GM20431 (cell line): Measurements from ENCODE around the gene MPG.
"Not testable (repeated sequence)": the region's sequence is repeated elsewhere in the genome, so short reads cannot be mapped to it uniquely, and the experiment has no call there.

Experiments
- in situ Hi-C: fragments of 300-500 bp; cut with MseI, MboI; formaldehyde crosslinking; loops from one replicate; pipeline ENCODE4 v1.15.0; 2020; ENCODE audit warnings: low sequenced_read_pairs; ENCODE audit not compliant: unreplicated experiment

Gene MPG, protein sequence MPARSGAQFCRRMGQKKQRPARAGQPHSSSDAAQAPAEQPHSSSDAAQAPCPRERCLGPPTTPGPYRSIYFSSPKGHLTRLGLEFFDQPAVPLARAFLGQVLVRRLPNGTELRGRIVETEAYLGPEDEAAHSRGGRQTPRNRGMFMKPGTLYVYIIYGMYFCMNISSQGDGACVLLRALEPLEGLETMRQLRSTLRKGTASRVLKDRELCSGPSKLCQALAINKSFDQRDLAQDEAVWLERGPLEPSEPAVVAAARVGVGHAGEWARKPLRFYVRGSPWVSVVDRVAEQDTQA

DNA sequence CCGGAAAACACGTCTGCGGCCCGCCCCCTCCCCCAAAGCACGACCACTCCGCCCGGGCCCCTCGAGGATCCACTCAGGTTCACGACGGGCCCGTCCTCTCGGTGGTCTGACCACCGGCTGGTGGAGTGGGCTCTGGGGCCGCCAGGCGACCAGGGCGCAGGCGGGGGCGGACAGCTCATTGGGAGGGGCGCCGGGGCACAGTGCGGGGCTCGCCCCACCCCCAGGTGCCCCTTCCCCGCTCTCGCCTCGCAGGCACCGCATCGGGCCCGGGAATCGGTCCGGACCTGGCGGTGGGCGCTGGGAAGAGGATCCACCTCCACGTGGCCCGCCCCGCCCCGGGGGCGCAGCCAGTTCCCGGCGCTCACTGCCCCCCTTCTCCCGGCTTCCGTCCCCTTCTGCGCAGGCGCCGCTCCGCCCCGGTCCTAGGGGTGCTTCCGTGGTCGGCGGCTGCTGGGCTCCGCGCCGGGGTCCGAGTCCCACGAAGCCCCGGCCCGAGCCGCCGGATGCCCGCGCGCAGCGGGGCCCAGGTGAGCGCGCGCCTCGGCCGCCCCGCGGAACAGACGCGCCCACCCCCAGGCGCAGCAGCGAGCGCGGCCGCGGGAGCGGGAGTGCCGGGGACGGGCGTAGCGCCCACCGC, at the start of gene MPG:
MPG (plus strand) TSS at position 419 of the 637 bp plus-strand sequence; CDS start at position 504, 85 bp downstream.
- in situ Hi-C loops = no loop called here

DNA sequence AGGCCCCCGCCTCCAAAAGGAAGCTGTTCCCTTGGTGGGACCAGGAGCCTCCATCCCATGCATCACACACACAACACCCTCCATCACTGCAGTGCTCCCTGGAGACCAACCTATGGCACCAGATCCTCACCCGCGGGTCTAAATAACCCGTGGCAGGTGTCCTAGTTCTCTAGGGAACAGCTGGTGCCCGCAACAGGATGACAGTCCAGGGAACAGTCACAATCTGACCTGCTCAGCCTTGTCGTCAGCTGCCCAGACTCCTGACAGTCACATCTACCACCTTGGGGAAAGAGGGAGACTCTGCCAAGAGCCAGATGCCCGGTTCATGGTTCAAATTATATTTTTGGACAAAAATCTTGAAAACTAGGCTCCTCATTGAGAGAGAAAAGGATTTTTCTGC, 47.4 kb upstream of the MPG start:
- in situ Hi-C loops = not testable (repeated sequence)

DNA sequence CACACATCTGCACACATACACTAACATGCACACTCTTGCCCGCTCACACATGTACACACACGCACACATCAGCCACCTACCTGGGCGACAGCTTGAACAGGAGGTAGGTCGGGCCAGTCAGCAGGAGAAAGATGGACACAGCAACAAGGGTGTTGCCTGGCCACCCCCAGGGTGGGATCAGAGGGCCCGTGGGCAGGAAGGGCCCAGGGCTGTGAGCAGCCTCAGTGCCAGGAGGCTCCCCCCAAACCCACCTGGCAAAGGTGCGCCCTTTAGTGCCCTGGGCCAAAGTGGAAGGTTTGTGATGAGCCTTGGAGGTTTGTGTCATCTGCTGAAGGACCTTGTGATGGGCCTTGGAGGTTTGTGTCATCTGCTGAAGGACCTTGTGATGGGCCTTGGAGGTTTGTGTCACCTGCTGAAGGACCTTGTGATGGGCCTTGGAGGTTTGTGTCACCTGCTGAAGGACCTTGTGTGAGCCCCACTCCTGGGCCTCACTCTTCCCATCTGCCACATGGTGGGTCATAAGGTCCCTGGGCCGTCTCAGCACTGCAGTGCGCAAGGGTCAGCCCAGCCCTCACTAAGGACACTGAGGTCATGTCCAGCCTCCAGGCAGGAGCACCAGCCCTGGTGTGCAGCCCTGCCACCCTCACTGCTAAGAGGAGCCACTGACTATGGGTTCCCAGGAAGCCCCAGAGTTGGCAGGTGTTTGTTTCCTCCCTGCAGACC, 44.7 kb upstream of the MPG start:
- in situ Hi-C loops = not testable (repeated sequence)

DNA sequence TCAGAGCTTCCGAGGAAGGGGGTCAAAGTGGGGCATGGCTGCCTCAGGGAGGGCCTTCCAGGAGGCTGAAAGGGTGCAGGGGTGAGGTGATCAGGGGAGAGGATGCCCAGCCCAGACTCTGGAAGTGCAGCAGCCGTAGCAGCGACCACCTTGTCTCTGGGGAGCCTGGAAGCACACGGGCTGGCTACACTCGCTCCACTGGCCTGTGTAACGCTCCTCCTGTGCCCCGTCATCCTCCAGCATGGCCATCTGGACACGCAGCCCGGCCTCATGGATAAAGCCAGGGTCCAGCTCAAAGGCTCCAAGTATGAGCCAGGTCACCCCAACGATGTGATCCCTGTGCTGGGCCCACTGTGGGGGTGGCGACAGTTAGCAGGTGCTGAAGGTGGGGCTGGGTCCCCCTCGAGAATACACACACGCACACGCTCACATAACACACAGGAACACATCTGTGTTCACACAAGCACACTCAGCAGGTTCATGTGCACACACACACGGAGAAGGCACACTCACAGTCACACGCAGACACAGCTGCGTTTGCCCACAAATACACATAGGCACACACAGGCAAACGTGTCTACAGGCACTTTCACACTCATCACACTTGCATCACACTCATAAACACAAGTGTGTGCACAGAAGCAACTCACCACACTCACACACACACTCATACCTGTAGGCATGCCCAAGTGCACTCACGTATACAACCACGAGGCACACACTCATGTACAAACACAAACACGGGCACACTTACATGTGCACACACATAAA, 44.0 kb upstream of the MPG start:
- in situ Hi-C loops = no loop called here

DNA sequence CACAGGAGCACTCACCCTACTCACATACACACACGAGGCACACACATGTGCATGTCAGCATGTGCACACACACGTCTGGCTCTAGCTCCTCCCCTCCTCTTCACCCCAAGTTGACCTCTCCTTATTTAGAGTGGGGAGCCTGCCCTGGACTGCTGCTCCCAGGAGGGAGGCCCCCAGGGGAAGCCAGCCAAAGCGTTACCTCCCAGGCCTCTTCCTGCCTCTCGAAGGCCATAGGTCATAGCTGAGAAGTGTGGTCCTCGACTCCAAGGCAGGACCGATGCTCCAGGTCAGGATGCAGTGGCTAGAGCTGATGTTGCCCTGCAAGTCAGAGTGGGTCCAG, 43.4 kb upstream of the MPG start:
- in situ Hi-C loops = no loop called here

DNA sequence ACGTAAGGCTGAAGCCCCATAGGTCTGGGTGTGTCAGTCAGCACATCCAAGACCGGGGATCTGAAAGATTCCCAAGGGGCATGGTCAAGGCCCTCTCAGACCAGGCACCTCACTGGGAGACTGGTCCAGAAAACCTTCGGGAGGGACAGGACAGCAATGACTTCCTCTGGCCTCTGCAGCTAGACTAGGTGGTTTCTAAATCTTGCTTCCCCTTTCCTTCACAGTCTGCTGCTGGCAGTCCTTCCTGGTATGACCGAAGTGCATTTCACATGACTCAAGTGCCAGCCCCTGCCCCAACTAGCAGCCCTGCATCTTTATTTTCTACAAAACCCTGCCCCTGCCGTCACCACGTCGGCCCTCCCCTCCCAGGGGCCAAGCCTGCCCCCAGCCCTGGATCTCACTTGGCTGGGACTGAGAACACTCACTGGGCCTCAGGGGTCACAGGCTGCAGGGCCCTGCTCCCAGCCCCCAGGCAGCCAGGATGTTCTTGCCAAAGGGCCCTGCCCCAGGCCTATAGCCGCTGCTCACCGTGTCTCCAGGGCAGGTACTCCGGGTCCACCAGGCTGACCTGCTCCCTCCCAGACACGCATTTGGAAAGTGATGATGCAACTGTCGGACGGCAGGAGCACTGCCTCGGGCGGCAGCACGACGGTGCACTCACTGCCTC, 42.9 kb upstream of the MPG start:
- in situ Hi-C loops = no loop called here

DNA sequence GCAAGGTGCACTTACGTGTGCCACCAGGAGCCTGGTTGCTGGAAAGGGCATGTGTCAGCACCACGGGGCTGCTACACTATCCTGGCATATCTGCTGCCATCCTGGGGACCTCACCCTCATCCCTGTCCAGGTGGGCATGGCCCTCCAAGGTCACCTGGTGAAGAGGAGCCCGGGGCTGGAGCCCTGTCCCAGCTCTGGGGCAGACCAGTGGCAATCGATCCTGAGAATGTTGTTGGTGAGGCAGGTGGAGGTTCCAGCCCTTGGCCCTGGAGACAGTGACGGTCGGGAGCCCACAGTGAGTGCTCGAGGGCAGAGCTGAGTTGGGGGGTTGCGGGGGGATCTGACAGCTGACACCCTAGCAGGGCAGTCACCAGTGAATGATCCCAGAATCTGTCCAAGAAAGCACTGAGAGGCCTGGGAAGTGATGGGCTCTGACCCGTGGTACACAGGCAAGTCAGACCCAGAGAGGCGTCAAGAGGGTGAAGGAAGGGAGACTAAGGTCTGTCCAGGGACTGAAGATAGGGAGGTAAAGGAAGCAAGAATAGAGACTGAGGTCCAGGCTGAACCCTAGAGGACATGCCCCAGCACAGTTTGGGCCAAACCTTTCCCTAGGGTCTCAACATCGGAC, 42.2 kb upstream of the MPG start:
- in situ Hi-C loops = no loop called here

DNA sequence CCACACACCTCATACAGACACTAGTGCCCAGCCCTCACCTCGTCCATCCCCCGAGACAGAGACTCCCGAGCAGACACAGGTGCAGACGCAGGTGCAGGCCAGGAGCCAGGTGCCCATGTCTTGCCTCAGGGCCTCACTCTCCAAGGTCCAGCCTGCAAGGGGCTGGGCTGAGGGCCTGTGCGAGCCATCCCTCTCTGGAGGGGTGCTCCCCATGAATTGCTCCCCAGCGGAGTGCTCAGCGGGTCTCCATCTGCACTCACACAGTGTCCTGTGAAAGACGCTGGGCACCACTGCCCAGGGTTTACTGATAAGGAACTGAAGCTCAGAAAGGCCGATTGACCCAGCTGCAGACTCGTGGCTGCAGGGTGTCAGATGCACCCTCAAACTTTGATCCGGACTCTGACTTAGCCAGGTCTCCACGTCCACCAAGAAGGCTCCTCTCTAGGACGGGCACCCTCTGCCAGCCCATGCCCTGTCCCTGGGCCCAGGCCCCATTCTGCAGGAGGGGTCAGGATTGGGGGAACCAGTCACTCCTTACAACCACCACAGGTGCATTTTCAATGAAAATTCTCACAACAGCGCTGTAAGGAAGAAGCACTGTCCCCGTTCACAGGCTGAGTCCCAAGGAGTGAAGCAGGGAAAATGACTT, 41.6 kb upstream of the MPG start:
- in situ Hi-C loops = no loop called here

DNA sequence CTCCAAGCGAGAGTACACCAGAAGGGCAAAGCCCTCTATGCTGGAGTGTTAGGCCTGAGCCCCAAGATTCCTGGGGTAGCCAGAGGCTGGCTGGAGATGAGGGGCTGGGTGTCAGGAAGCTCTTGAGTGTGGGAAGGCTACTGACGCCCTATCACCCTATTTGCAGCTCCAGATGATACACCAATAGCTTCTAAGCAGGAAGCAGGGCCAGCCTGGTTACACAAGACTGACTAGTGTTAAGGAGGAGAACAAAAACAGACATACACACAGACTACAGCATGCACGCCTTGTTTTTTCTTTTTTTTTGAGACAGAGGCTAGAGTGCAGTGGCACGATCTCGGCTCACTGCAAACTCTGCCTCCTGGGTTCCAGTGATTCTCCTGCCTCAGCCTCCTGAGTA, 40.5 kb upstream of the MPG start:
- in situ Hi-C loops = no loop called here

DNA sequence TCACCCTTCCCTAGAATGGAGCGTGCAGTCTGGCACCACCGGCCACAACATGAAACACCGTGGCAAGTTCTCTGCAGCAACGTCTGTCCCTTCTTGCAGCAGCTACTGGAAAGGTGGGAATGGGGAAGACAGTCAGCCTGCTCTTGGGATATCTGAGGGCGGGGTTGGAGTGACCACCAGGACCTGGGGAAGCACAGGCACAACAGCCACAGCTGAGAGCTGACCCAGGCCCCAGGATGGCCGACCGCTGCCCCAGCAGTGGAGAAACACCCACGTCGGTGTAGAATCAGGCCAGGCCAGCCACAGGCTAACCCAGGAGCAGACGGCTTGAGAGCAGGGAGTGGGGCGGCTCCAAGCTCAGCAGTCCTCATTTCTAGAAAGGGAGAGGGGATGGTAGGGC, 39.8 kb upstream of the MPG start:
- in situ Hi-C loops = not testable (repeated sequence)

DNA sequence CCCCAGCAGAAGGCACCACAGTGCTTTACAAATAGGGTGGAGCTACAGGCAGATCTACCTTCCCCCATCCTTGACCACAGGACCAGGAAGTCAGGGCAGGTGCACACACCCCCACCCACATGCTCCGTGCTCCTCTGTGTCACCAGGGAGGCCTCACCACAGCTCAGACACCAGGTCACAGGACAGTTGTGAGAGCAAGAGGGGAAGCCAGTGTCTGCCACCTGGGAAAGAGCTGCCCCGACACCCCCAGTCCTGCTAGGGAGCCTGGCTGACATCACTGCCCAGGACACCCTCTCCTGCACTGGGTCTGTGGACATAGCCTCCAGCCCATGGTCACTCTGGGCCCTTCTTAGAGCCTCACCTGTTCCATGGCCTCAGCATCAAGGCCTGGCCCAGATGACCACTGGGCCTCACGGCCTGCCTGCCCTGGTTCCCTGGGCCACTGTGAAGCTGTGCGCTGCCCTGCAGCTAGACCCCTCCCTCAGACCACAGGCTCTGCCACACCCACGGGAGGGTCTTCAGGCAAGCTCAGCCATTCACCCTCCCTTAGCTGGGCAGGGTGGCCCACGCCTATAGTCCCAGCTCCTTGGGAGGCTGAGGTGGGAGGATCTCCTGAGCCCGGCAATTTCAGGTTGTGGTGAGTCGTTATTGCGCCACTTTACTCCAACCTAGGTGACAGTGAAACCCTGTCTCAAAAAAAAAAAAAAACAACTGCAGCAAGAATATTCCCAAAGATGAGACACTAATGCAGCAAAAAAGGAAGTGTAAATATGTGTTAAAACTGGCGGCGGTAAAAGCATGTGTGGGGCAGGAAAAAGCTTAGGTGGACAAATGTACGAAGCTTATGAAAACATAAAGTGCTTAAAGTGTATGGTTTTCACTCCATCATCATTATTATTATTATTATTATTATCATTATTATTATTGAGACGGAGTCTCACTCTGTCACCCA, 38.8 kb upstream of the MPG start:
- in situ Hi-C loops = no loop called here

DNA sequence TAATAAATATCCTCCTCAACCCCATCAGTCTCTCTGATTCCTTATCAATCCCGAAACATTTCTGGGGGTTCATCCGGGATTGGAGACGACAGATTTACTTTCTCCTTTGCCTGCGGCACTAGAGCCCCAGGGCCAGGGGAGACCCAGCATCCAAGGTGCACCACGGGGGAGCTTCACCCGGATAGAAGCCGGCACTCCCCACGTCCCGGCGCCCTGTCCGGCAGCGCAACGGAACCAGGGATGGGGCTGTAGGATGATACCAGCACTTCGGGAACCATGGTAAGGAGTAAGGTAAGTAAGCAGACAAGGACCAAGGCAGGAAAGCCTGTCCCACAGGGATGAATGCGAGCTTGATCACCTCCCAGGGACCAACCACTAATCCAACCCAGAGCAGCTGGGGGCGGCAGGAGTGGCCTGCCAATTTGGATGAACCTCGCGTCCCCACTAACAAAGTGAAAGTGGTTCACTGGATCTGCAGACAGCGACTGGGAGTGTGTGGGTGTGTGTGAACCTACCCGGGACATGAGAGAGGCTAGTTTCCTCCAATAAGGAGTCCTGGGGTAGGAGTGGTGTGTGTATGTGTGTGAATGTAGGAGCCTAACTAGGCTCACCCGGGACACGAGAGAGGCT, 36.5 kb upstream of the MPG start:
- in situ Hi-C loops = no loop called here

DNA sequence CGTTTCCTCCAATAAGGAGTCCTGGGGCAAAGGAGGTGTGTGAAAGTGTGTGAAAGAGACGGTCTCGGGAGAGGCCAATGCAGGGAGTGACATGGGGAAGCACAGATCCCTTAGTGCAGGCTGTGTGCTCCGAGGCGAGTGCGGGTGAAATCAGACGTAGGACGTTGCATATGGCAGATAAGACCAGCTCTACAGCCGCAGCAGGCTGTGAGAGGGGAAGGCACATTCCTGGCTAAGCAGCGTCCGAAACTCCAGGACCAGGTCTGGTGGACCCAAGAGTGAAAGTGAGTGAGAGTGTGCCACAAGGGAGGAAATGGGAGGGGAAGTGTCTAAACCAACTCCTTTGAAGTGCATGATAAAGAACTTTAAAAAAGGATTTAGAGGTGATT, 36.0 kb upstream of the MPG start:
- in situ Hi-C loops = no loop called here

DNA sequence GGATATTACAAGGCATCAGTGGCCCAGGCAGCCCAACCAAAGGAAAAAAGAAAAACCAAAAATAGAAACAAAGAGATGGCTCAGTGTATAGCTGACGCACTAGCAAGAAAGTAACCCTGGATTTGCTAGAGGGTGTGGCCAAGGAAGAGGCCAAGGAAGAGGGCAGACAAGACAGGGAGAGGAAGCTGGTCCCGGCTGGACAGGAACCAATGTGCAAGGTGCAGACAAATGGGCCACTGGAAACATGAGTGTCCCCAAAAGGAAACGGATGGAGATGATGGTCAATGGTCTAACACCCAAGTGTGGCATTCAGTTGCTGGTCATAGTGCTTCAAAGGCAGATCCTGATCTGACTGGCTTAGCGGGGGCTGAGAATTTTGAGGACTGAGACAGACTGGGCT, 35.3 kb upstream of the MPG start:
- in situ Hi-C loops = no loop called here

DNA sequence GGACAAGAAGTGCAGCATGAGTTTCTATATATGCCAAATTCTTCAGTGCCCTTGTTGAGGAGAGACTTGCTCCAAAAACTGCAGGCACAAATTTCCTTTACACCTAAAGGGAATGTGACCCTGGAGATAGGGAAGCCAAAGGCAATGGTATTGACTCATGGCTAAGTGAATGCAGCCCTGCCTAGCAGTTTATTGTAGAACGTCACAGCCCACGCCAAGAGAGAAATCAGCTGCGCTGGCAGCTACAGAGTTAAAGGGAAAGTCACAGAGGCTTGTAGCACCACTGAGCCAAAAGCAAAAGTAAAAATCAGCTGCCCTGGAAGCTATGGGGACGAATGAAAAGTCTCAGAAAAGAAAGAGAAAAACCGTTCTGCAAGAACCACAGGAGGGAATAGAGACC, 34.7 kb upstream of the MPG start:
- in situ Hi-C loops = no loop called here

DNA sequence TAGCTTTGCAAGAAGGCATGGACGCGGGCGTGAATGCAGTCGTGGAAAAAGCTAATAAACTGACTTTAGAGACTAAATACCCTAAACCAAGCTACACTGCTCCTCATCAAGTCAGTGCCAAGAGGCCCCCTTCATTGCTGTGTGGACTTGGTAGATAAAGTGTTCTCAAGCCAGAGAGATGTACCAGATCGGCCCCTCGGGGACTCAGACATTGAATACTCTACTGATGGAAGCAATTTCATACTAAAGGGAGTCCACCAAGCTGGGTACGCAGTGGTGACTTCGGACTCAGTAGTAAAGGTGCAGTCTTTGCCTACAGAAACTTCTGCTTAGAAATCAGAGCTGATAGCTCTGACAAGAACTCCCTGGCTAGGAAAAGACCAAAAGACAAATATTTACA, 33.4 kb upstream of the MPG start:
- in situ Hi-C loops = no loop called here

DNA sequence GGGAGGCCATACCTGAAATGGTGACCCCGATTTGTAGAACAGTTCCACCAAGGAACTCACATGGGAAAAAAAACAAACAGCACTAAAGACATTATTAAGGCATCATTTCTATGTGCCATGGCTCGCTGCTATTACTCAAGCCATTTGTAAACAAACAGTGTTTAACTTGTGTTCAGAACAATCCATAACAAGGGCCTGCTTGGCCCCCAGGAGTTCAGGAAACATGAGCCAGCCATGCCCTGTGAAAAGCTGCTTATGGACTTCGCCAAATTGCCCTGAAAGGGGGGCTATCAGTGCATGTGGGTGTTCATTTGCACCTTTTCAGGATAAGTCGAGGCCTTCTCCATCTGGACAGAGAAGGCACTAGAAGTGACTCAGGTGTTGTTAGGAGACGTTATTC, 32.6 kb upstream of the MPG start:
- in situ Hi-C loops = no loop called here

DNA sequence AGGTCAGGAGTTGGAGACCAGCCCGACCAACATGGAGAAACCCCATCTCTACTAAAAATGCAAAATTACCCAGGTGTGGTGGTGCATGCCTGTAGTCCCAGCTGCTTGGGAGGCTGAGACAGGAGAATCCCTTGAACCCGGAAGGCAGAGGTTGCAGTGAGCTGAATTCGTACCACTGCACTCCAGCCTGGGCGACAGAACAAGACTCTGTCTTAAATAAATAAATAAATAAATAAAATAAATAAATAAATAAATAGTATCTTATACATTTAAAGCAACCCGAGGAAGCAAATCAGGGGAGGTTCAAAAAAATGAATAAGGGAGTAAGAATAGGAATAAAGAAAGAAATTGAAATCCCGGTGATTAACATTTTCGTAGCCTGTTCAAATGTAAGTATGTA, 31.5 kb upstream of the MPG start:
- in situ Hi-C loops = not testable (repeated sequence)
